WERI-Rb-1 (cell line): Measurements from ENCODE around the gene PROM2.
"Not testable (repeated sequence)": the region's sequence is repeated elsewhere in the genome, so short reads cannot be mapped to it uniquely, and the experiment has no call there.

Experiments used
- DNase-seq: peaks from one replicate; pipeline ENCODE4 v3.0.0-alpha.2; 2020
- H3K27ac ChIP-seq: fragments of 250-450 bp; sonication (Bioruptor Pico); 2 replicates; pipeline ENCODE4 v1.5.1; 2020; ENCODE audit warnings: mild to moderate bottlenecking, moderate library complexity
- H3K27me3 ChIP-seq: fragments of 250-450 bp; sonication (Bioruptor Pico); 2 replicates; pipeline ENCODE4 v1.5.1; 2021; ENCODE audit warnings: mild to moderate bottlenecking, low read depth, moderate library complexity; ENCODE audit not compliant: insufficient read depth, severe bottlenecking
- H3K36me3 ChIP-seq: fragments of 250-450 bp; sonication (Bioruptor Pico); 2 replicates; pipeline ENCODE4 v1.5.1; 2020; ENCODE audit warnings: mild to moderate bottlenecking, moderate library complexity
- H3K4me3 ChIP-seq: 2 replicates; pipeline ENCODE4 v1.5.1; 2011; ENCODE audit warnings: low read depth, mild to moderate bottlenecking, control low read depth, low read length
- H3K9me3 ChIP-seq: fragments of 250-450 bp; sonication (Bioruptor Pico); 2 replicates; pipeline ENCODE4 v1.5.1; 2021; ENCODE audit warnings: mild to moderate bottlenecking, moderate library complexity; ENCODE audit not compliant: severe bottlenecking
- CTCF ChIP-seq: IDR thresholded peaks from 2 replicates; pipeline ENCODE4 v1.5.1; 2011; ENCODE audit warnings: low read depth, mild to moderate bottlenecking, control low read depth, inconsistent platforms, low read length

Gene PROM2

GRCh38 chr2:95266781-95267430 lies 7.3 kb upstream of the PROM2 start:
- no peak for TF ChIP-seq CTCF
- Histone ChIP-seq H3K27ac (no peak overlapping the region), H3K27me3 (no peaks in the 10 kb centered on the region), H3K9me3 (no peaks in the 10 kb centered on the region), H3K36me3 (no peaks in the 10 kb centered on the region), H3K4me3 (no peak overlapping the region)
- DNase-seq = no peak

- no peak for DNase-seq
- H3K36me3 ChIP-seq = no peaks in the 10 kb centered on the region
- H3K27ac ChIP-seq = no peak overlapping the region
- H3K27me3 ChIP-seq = no peaks in the 10 kb centered on the region
- H3K9me3 ChIP-seq = no peaks in the 10 kb centered on the region
- no peak for TF ChIP-seq CTCF
- H3K4me3 ChIP-seq = no peak overlapping the region
These were observed 6.6 kb upstream of the PROM2 start for GRCh38 chr2:95267458-95268210.

GRCh38 chr2:95268211-95269035 lies 5.8 kb upstream of the PROM2 start:
- Histone ChIP-seq H3K27ac (no peak overlapping the region), H3K4me3 (no peak overlapping the region), H3K9me3 (no peaks in the 10 kb centered on the region), H3K27me3 (no peaks in the 10 kb centered on the region), H3K36me3 (no peaks in the 10 kb centered on the region)
- DNase-seq = no peak
- TF ChIP-seq CTCF = no peak

- H3K27me3 ChIP-seq = no peaks in the 10 kb centered on the region
- H3K27ac ChIP-seq = no peak overlapping the region
- H3K9me3 ChIP-seq = no peaks in the 10 kb centered on the region
- H3K4me3 ChIP-seq = no peak overlapping the region
- no peak for TF ChIP-seq CTCF
- H3K36me3 ChIP-seq = no peaks in the 10 kb centered on the region
- no peak for DNase-seq
These were observed 5.1 kb upstream of the PROM2 start for GRCh38 chr2:95269036-95269680.

- H3K27me3 ChIP-seq, H3K4me3 ChIP-seq, DNase-seq, H3K36me3 ChIP-seq, H3K27ac ChIP-seq, H3K9me3 ChIP-seq: not testable (repeated sequence)
These were observed 4.5 kb upstream of the PROM2 start for GRCh38 chr2:95269745-95270144.
